ENCODE data around the gene A3GALT2. TPM values are rescaled to one million over a fixed set of nuclear protein-coding genes. Genes with fewer than 3 reads are reported as not detected.
A peak's percentile ranks its signal among the peaks of the same experiment; 100 is the strongest.

The A3GALT2 gene
- total and polyA plus RNA-seq, 12 donors = 0.25 TPM; not detected in 11

- WGBS, 2 donors = 95 to 96% methylated on average over 6 of the region's 6 CpGs
- intact Hi-C loops (cut with DNase I) = no loop called here
- no peaks in the 10 kb centered on the region for H3K9me3 ChIP-seq
- H3K27ac ChIP-seq = no peak overlapping the region
- DNase-seq (no peak), ATAC-seq (no peak)
- H3K4me1 ChIP-seq = peaks cover 4 to 37% (median 28%) of the 10 kb centered on the region in 9 donors
- H3K27me3 ChIP-seq = no peaks in the 10 kb centered on the region
- H3K4me3 ChIP-seq = no peak overlapping the region
- TF ChIP-seq, protein P1, sequence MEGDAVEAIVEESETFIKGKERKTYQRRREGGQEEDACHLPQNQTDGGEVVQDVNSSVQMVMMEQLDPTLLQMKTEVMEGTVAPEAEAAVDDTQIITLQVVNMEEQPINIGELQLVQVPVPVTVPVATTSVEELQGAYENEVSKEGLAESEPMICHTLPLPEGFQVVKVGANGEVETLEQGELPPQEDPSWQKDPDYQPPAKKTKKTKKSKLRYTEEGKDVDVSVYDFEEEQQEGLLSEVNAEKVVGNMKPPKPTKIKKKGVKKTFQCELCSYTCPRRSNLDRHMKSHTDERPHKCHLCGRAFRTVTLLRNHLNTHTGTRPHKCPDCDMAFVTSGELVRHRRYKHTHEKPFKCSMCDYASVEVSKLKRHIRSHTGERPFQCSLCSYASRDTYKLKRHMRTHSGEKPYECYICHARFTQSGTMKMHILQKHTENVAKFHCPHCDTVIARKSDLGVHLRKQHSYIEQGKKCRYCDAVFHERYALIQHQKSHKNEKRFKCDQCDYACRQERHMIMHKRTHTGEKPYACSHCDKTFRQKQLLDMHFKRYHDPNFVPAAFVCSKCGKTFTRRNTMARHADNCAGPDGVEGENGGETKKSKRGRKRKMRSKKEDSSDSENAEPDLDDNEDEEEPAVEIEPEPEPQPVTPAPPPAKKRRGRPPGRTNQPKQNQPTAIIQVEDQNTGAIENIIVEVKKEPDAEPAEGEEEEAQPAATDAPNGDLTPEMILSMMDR (IDR thresholded peaks at IDR 0.05) = no peak
- H3K36me3 ChIP-seq = peaks cover 0 to 26% (median 0%) of the 10 kb centered on the region in 9 donors
Observed at GRCh38 chr1:33351281-33351660, 30.4 kb upstream of the A3GALT2 start.

- ATAC-seq = no peak
Observed at GRCh38 chr1:33350611-33351280, 29.8 kb upstream of the A3GALT2 start.

DNA sequence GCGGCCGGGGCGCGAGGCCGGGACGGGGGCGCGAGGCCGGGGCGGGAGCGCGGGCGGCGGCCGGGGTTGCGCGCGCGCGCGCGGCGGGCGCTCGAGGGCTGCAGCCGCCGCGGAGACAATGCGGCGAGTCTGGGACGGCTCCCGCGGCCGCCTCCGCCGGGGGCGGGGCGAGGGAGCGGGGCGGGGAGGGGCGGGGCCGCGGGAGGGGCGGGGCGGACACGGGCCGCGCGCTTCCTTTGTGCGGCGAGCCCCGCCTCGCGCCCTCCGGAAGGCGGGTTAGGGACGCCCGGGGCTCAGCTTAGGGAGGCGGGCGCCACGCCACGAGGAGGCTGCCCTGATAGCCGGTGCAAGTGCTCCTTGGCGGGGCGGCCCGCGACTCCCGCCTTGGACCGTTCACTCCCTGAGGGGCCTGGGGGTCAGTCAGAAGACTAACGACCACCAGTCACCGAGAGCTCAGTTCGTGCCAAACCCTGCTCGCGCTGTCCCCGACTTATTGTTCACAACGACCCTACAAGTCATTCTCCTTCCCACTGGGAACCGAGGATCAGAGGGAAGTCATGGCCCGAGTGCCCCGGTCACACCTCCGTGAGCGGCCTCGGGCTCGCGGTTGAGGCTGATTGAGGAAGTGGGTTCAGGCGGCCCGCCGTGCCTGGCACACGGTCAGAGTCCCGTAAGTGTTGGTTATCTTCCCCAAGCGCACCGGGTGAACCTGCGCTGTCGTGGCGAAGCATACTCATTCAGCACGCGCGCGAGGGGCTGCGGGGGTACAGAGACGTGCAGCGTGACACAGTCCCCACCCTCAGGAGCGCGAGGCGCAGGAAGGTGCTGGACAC is 29.1 kb upstream of the A3GALT2 start:
- intact Hi-C loops (cut with DNase I) = loop anchor here in 2 of 10 donors (2.0 to 5.0 kb wide), 2 partner anchors 15 to 53 kb away; no protein-coding TSS in a partner anchor

More at GRCh38 chr1:33350611-33351280, 29.8 kb upstream of the A3GALT2 start:
- Histone ChIP-seq H3K36me3 (peaks cover 0 to 31% (median 0%) of the 10 kb centered on the region in 9 donors), H3K4me1 (peaks cover 8 to 41% (median 33%) of the 10 kb centered on the region in 9 donors), H3K9me3 (no peaks in the 10 kb centered on the region), H3K4me3 (peak overlapping the region; percentile 33 to 85 (median 62)), H3K27ac (peak overlapping the region; percentile 77 to 94 (median 88)), H3K27me3 (no peaks in the 10 kb centered on the region)
- intact Hi-C loops (cut with DNase I) = no loop called here
- no peak for DNase-seq
- TF ChIP-seq, protein P1 (IDR thresholded peaks at IDR 0.05) = no peak
- 41 to 57% methylated on average over 6 of the region's 6 CpGs for WGBS, 2 donors

More for the DNA sequence above, 29.1 kb upstream of the A3GALT2 start:
- WGBS, 2 donors = 1% methylated on average over 63 to 98 of the region's 104 CpGs
- Histone ChIP-seq H3K4me3 (peak overlapping the region; percentile 33 to 96 (median 66)), H3K27me3 (no peaks in the 10 kb centered on the region), H3K9me3 (no peaks in the 10 kb centered on the region), H3K36me3 (peaks cover 0 to 39% (median 0%) of the 10 kb centered on the region in 9 donors), H3K27ac (peak overlapping the region; percentile 87 to 100 (median 99)), H3K4me1 (peaks cover 11 to 48% (median 41%) of the 10 kb centered on the region in 9 donors)
- peak; percentile 90 to 93 (median 92) for ATAC-seq
- peak; percentile 85 to 90 for DNase-seq
- TF ChIP-seq, protein P1 (IDR thresholded peaks at IDR 0.05) = peak in 1 of 9 donors; percentile 26
